Kidney (tissue), 14 donors: ENCODE data around the gene RSL1D1. TPM values are rescaled to one million over a fixed set of nuclear protein-coding genes. Genes with fewer than 3 reads are reported as not detected.

Experiments
- DNase-seq, 5 donors: peaks; one replicate each; pipeline ENCODE4 v3.0.0-alpha.2; 2013 to 2020
- FAIRE-seq: peaks from 2 replicates; lab custom pipeline; 2012; peaks lifted over from hg19 to GRCh38; lab: Jason Lieb, UNC
- H3K27ac ChIP-seq, 2 donors: one replicate each; pipeline ENCODE4 v1.7.0; 2013; ENCODE audit warnings: low read depth in 2 of 2, low read length in 2 of 2, inconsistent platforms in 1 of 2
- H3K27me3 ChIP-seq: one replicate; pipeline ENCODE4 v1.7.1; 2013; ENCODE audit warnings: low read length, inconsistent platforms; ENCODE audit not compliant: control insufficient read depth, insufficient read depth
- H3K36me3 ChIP-seq, 3 donors: one replicate each; pipeline versions ENCODE4 v1.7.0 to v1.7.1; 2013; ENCODE audit warnings: low read length in 3 of 3, control low read depth in 1 of 3, inconsistent platforms in 1 of 3; ENCODE audit not compliant: insufficient read depth in 3 of 3, control insufficient read depth in 2 of 3
- H3K4me1 ChIP-seq, 3 donors: one replicate each; pipeline versions ENCODE4 v1.7.0 to v1.7.1; 2013; ENCODE audit warnings: low read length in 3 of 3, inconsistent platforms in 1 of 3, low read depth in 1 of 3; ENCODE audit not compliant: control insufficient read depth in 2 of 3, insufficient read depth in 2 of 3
- H3K4me3 ChIP-seq, 3 donors: one replicate each; pipeline versions ENCODE4 v1.7.0 to v1.8.1; 2013; ENCODE audit warnings: low read length in 3 of 3, control low read depth in 1 of 3, inconsistent platforms in 1 of 3
- H3K9ac ChIP-seq, 3 donors: one replicate each; pipeline versions ENCODE4 v1.7.0 to v1.7.1; 2013; ENCODE audit warnings: low read length in 3 of 3, control low read depth in 1 of 3, inconsistent platforms in 1 of 3
- H3K9me3 ChIP-seq, 3 donors: one replicate each; pipeline versions ENCODE4 v1.7.0 to v1.7.1; 2013; ENCODE audit warnings: low read length in 3 of 3, control low read depth in 1 of 3, inconsistent platforms in 1 of 3; ENCODE audit not compliant: control insufficient read depth in 2 of 3, insufficient read depth in 1 of 3
- intact Hi-C: fragments of 100-400 bp; cut with DNase I; formaldehyde crosslinking; loops from one replicate; pipeline ENCODE4 v1.11.1; 2022
- polyA plus RNA-seq: library from polyadenylated mRNA; stranded (reverse); fragments of 350-450 nt; fragmentation: Illumina TruSeq; extraction: RNeasy Lipid Tissue Mini Kit (QIAGEN cat#74804); gene quantifications from one replicate; pipeline ENCODE4 v1.2.3, GENCODE V29; 2014; ENCODE audit warnings: low read depth, low replicate concordance; ENCODE audit not compliant: insufficient read depth
- total RNA-seq: library from RNA; stranded (reverse); fragmentation: NEBNext Ultra II Directional; extraction: Animal tissue kit (Norgen Biotek cat#: 25700); gene quantifications from one replicate; pipeline ENCODE4 v1.2.1, GENCODE V29; 2021
- TF ChIP-seq, protein P1 (sequence below): IDR thresholded peaks from 3 replicates; pipeline ENCODE4 v1.5.1; 2012; ENCODE audit warnings: mild to moderate bottlenecking, moderate library complexity, borderline replicate concordance; ENCODE audit not compliant: insufficient read depth; ENCODE audit errors: extremely low read depth
- donor health status: control.
- donor health status: control.
- donor health status: control.
- donor health status: control.
- donor health status: control.
- donor health status: DM: yes; HTN: yes; CAD: no.
- donor health status: Normal renal cell carcinoma (clear cell type).

The RSL1D1 gene
- total and polyA plus RNA-seq, 2 donors from 2014 or later: 55.5 to 101 TPM

DNA sequence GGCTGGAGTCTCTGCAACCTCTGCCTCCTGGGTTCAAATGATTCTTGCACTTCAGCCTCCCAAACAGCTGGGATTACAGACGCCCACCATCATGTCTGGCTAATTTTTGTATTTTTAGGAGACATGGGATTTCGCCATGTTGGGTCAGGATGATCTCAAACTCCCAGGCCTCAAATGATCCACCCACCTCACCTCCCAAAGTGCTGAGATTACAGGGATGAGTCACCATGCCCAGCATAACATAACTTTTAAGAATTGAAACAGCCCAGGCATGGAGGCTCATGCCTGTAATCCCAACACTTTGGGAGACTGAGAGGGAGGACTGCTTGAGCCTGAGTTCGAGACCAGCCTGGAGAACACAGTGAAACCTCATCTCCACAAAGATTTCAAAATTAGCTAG is 2.5 kb downstream of the RSL1D1 start:
- H3K27me3 ChIP-seq: no peaks in the 10 kb centered on the region
- intact Hi-C loops: no loop called here
- H3K4me3 ChIP-seq: no peak overlapping the region
- DNase-seq (no peak), FAIRE-seq (no peak)
- H3K27ac ChIP-seq: no peak overlapping the region
- H3K9ac ChIP-seq: no peak overlapping the region
- H3K9me3 ChIP-seq: no peaks in the 10 kb centered on the region
- peaks cover 17 to 40% (median 28%) of the 10 kb centered on the region in 3 donors for H3K36me3 ChIP-seq
- peaks cover 0 to 8% (median 6%) of the 10 kb centered on the region in 3 donors for H3K4me1 ChIP-seq
- TF ChIP-seq, protein P1, sequence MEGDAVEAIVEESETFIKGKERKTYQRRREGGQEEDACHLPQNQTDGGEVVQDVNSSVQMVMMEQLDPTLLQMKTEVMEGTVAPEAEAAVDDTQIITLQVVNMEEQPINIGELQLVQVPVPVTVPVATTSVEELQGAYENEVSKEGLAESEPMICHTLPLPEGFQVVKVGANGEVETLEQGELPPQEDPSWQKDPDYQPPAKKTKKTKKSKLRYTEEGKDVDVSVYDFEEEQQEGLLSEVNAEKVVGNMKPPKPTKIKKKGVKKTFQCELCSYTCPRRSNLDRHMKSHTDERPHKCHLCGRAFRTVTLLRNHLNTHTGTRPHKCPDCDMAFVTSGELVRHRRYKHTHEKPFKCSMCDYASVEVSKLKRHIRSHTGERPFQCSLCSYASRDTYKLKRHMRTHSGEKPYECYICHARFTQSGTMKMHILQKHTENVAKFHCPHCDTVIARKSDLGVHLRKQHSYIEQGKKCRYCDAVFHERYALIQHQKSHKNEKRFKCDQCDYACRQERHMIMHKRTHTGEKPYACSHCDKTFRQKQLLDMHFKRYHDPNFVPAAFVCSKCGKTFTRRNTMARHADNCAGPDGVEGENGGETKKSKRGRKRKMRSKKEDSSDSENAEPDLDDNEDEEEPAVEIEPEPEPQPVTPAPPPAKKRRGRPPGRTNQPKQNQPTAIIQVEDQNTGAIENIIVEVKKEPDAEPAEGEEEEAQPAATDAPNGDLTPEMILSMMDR: no peak

DNA sequence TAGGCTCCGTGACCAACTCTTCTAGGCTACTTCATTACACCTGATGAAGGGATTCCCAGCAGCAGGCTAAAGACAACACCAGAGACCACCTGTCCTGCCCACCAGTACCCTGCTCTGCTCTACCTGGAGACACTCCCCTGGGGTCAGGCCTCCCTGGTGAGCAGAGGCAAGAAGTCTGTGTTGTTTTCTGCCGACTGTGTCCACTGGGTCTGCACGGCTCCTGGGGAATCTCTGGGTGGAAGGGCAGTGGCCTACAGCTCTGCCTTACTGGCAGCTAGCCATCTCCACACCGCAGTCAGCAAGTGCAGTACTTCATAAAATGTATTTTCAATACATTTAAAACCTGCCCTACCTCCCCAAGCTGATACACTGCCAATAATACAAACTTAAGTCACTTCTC is 6.8 kb downstream of the RSL1D1 start:
- Histone ChIP-seq H3K4me1 (no peaks in the 10 kb centered on the region), H3K9me3 (no peaks in the 10 kb centered on the region), H3K27ac (no peak overlapping the region), H3K27me3 (no peaks in the 10 kb centered on the region), H3K36me3 (peaks cover 22 to 62% (median 39%) of the 10 kb centered on the region in 3 donors), H3K4me3 (no peak overlapping the region), H3K9ac (no peak overlapping the region)
- no peak for DNase-seq
- intact Hi-C loops: no loop called here
- TF ChIP-seq, protein P1: no peak
- FAIRE-seq: no peak

GRCh38 chr16:11843861-11844260 is 7.5 kb downstream of the RSL1D1 start:
- DNase-seq (no peak), FAIRE-seq (no peak)
- TF ChIP-seq, protein P1: no peak
- Histone ChIP-seq H3K9ac (no peak overlapping the region), H3K4me1 (no peaks in the 10 kb centered on the region), H3K4me3 (no peak overlapping the region), H3K27ac (no peak overlapping the region), H3K36me3 (peaks cover 20 to 61% (median 42%) of the 10 kb centered on the region in 3 donors), H3K27me3 (no peaks in the 10 kb centered on the region), H3K9me3 (no peaks in the 10 kb centered on the region)
- intact Hi-C loops: no loop called here

DNA sequence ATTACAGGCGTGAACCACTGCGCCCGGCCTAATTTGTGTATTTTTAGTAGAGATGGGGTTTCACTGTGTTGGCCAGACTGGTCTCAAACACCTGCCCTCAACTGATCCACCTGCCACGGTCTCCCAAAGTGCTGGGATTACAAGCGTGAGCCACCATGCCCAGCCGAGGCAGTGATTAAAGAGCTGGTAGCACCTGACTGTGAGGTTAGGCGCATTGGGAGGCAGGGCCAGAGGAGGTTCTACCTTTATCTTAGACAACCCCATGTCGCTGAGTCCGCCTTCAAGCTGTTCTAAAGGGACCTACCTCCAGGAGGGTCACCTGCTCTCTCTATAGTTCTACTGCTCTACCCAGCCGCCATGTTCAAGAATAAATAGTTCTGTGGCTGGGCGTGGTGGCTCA is 8.1 kb downstream of the RSL1D1 start:
- Histone ChIP-seq H3K36me3 (peaks cover 20 to 62% (median 43%) of the 10 kb centered on the region in 3 donors), H3K9ac (no peak overlapping the region), H3K4me1 (no peaks in the 10 kb centered on the region), H3K9me3 (no peaks in the 10 kb centered on the region), H3K27me3 (no peaks in the 10 kb centered on the region), H3K4me3 (no peak overlapping the region), H3K27ac (no peak overlapping the region)
- intact Hi-C loops: no loop called here
- no peak for DNase-seq
- no peak for FAIRE-seq
- TF ChIP-seq, protein P1: no peak
